GM19438 (cell line): ENCODE results near the gene CTRL.

Source experiments
- ATAC-seq: cut with Tn5 transposase; IDR thresholded peaks from one replicate; pipeline ENCODE4 v1.9.1; 2021; ENCODE audit warnings: low read depth; ENCODE audit not compliant: unreplicated experiment

Gene CTRL

DNA sequence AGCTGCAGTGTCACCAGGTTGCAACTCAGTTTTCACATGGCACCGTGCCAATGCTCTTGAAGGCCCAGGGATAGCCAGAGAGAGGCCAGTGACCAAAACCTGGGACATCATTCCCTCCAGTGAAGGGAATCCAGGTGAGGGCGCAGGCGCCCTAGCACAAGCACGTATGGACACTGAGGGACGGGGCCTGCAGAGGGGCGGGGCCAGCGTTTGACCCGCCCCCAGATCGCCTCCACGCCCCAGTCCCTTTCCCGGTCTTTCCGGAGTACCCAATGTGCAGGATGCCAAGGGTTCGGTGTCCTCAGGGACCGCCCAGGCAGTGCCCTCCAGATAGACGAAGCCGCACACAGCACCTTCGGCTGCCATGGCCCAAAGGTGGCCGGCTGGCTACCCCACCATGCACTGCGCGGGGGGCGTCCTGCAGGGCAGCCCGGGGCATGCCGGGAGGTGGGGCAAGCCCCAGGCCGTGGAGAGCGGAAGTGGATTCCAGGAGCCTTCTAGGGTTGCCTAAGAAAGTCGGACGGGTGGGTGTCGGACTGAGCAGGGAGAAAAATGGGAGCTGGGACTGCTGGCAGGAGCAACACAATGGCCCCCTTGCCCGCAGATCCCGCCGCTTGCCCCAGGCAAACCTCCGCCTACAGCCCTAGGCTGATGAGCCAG lies 32.1 kb upstream of the CTRL start:
- no peak for ATAC-seq

DNA sequence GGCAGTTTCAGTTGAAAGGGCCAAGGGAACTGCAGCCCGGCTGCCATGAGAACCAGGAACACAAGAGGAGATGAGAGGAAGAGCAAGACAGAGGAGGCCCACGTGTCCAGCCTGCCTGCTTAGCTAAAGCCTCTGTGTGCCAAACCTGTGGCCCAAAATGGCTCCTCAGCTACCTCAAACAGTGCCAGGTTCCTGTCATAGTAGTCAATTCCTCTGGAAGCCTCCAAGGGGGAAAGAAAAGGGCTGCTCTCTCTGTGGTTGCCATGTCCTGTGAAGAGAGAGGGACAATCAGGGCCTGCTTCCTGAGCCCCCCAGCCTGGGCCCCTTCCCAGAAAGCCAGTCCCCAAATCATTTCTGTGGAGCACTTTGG lies 31.6 kb upstream of the CTRL start:
- no peak for ATAC-seq

DNA sequence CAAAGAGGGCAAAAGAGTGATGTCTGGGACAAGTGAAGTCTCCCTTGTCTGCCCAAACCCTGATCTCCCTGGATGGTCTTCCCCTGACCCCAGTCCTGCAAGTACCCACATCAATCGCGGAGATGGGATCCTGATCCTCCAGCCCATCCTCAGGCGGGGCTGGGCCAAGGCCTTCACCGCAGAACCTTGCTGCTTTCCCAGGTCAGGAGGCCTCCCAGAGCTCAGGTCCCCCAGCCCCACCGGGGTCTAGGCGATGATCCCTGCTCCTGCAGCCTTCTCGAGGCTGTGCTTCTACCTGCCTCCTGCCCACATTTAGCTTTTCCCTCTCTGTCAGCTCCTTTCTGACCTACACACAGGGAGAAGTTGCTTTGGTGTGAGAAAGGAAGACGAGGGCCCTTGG lies 30.5 kb upstream of the CTRL start:
- ATAC-seq, result no peak

DNA sequence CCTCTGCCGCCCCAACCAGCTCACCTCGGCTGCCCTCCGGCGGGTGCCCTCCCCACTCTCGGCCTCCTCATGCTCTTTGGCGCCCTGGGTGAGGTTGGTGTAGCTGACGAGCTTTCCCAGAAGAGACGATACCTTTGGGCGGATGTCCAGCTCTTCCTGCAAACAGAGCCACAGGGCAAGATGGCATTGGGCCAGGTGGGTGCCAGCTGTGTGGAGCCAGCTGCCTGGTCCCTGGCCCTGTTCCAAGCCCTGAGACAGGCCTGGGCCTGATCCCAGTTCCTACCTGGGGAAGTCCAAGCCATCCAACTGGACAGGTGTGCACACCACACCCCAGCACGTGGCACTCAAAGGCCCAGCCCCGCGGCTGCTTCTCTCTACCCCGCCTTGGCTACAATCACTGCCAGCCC lies 29.9 kb upstream of the CTRL start:
- no peak for ATAC-seq

DNA sequence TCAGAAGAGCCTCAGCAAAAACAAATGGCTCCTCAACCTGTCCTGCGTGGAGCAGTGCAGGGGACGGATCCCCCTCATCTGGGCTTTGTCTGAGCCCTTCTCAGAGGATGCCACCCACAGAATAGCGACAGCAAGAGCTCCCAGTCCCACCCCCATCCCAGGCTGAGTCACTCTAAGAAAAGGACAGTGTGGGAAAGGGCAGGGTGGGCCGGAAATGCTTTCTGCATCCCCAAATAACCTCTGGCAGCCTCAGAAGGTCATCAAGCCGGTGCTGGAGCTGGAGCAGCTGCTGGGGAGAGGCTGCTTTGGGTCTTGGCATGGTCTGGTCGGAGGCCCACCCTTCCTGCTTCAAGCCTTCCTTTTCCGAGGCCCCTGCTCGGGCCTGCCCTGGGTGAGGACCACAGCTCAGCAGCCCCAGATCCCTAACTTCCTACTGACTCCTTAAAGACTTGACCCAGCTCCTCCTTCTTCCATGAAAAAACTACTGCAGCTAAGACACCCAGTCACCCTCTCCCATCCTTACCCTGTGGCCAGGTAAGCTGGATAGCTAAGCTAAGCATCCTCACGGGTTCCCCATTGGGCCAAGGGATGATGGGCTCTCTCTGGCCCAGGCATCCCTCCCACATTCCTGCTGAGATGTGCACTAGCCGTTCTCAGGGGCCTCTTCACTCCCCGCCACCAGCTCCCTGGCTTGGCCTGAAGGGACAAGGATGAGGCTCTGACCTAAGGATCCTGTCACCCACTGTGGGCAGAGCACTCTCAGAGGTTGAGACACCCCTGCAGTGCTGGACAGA lies 28.1 kb upstream of the CTRL start:
- ATAC-seq, result no peak

DNA sequence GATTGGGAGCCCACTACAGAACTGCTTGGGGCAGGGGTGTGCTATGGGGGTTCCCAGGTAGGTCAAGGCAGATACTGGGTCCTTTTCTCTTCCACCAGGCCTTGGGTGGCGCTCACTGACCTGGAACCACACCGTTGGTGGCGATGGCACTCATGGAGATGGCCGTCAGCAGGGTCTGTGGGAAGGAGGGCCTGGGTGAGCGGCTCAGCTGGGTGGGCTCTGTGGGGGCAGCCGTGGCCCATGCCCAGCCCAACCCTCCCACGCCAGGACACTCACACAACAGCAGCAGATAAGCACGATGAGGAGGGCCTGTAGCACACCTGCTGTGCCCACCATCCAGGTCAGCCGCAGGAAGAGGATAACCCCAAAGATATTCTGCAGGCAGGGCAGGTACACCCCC lies 26.0 kb upstream of the CTRL start:
- ATAC-seq, result no peak

DNA sequence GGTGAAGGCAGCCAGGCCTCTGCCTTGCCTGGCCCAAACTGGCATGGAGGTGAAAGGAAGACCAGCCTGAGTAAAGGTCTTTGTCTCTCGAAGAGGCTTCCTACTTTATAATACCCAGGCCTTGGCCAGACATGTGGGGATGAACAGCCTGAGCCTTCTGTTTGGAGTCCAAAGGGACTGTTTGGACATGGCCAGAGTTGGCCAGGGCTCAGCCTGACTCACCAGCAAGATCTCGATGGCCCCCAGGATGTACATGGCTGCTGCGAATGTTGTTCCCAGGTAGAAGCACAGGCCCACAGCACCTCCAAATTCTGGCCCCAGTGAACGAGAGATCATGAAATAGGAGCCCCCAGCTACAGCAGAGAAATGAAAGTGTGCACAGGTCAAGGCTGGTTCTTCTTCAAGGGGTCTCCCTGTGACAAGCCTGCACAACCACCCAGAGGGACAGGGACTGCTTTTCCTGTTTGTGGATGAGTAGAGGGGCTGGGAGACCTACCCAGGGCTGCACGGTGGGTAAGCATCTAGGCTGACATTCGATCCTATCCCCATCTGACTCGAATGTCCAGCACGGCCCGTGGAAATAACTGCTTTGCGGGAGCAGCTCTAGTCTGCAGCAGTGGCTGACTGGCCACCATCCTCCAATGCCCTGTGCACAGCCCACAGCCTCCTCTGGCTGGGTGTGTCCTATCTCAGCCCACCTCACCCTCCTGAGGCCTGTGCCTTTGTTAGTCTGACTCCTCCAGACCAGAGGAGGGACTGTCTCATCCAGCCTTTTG lies 22.9 kb upstream of the CTRL start:
- no peak for ATAC-seq

DNA sequence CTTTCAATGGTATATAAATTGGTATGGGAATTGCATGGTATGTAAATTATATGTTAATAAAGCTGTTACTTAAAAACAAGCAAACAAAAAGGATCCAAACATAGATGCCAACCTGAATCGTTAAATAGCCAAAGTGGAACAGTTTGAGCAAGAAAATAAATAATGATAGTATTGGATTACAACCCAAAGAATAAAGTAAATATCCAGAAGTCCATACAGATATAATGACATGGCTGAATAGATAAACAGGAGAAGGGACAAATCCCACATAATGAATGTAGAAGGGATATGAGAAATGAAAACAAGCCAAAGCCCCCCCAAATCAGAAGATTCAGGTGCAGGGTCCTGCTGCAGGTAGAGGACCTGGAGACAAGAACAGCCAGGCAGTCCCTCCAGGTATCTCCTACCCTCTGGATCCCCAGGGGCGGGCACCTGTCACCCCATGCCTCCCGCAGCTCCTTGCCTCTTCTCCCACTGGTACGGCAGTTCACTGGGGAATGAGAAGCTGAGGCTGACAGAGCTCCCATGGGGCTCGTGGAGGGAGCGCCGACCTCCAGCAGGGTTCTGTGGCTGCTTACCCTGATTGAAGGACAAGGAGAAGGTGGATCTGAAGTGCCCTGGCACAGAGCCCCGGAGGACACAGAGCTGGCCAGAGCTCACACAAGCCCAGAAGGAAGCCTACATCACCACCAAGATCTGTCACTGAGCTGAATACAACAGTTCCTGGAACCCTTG lies 22.1 kb upstream of the CTRL start:
- no peak for ATAC-seq

DNA sequence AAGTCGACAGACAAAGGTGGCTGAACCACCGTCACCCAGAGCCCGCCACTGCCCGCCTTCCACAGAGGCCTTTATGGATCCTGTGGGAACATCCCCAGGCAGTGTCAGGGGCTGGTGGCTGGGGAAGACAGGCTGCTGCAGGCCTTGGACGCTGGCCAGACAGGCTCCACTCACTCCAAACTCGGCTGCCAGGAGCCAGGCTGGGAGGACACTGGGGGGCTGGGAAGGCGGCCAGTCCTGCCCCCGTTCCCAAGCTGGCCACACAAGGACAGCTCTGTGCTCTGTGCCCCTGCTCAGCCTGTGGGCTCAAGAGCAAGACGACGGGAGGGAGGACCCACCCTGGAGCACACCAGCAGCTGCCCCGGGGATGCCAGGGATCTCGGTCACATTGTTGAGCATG lies 19.8 kb upstream of the CTRL start:
- no peak for ATAC-seq

DNA sequence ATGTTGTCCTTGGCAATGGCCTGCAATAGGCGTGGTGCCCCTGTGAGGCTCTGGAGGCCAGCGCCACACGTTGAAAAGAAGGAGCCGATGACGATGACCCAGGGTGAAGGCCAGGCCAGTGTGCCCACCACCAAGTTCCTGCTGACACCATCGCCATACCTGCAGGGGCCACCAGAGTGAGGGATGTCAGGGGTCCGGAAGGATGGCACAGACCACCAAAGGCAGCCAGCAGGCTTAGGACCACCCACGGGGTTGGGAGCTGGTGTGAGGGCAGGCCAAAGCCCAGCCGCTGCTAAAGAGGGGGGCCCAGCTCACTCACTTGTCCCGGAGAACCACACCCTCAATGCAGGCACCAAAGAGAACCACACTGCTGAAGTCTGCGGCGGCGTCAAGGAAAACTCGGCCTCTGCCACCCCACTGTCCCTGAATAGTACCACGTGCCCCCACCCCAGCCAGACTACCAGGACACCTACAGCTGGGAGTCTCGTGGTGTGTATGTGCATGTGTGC lies 18.7 kb upstream of the CTRL start:
- ATAC-seq, result no peak

DNA sequence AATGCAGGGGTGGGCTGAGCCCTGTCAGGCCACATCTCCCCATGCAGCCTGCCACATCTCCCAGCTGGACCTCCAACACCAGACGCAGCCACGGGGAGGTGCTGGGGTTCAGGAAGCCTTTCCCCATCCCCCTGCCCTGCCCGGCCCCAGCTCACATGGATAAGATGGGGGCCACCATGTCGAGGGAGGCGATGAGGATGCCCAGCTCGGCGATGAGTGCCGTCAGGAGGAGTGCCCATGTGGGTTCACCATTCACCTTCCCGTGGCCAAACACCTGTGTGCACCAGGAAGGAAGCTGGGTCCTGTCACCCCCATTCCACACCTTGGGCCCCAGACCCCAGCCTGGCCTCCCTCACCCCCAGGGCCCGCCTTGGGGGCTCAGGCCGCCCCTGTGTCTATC lies 18.0 kb upstream of the CTRL start:
- no peak for ATAC-seq

DNA sequence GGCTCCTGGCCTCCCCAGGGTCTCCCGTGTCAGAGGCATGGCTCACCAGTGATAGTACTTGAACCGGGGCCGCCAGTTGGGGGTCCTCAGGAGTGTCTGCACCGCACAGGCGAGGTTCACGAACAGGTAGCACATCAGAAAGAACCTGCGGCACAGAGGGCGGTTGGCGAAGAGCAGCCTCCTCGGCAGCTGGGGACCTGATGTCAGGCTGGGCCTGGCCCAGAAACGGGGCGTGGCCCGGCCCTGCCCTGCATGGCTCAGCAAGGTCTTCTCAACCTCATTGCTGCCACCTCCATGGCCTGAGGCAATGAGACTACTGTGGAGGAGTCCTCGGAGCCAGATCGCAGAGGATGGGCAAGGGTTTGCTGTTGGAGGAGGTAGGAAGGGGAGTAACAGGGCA lies 16.4 kb upstream of the CTRL start:
- ATAC-seq, result no peak

DNA sequence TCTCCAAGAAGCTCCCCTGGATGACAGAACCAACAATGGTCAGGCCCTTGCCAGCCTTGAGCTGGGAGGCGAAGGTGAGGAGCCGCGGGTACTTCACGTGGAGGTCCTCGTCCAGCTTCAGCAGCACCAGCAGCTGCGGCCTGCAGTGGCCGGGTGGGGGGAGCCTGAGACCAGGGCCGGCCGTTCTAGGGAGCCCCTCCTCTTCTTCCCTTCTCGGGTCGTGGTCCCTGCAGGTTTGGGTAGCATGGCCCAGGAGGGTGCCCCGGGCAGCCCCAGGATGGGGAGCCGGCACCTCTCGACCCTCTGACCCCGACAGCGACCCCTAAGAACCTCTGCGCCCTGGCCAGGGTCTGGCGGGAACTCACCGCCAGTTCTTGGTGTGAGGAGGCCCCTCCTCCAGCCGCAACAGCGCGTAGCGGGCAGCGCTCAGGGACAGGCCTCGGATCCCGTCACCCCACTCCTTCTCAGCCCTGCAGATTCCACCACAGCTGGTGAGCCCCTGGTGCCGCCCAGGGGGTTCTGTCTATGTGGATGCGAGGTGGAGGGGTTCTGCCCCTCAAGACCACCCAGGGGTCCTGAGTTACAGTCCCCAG lies 15.4 kb upstream of the CTRL start:
- ATAC-seq, result no peak

DNA sequence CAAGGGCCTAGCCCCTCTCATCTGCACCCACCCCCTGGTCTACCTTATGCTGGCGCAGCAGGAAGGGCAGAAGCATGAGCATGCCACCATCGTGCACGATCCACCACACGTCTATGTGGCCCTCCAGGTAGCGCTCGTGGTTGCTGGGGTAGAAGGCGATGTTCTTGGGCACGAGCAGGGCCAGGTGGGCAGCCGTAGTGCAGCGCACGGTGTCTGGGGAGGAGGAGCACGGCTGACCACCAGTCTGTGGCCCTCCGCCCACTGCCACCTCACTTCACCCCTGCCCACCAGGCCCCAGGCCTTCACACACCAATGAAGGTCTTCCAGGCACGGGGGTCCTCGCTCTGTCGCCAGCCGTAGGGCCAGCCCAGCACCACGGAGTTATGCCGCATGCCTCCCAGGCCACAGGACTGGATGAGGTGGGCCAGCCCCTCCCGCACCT lies 14.5 kb upstream of the CTRL start:
- no peak for ATAC-seq

DNA sequence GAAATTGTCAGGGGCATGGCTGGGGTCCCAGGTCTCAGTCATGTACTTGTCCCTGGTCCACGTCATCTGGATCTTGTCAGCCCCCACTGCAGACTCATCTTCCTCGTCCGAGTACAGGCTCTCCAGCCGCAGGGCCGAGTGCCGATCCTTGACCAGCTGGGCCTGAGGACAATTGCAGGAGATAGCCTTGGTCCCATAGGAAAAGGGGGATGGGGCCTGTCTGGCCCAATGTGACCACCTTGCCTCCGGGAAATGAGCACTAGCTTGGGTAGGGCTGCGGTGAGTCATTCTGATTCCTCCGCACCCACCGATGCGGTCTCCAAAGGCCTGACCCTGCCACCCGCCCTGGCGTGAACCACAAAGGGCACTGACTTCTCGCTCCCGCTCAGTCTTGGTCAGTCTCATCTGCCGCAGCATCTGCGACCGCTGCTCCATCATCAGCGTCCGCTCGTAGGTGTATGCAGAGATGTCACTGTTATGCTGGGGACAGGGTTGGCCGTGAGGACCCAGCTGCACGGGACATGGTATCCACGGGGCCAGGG lies 13.8 kb upstream of the CTRL start:
- no peak for ATAC-seq

DNA sequence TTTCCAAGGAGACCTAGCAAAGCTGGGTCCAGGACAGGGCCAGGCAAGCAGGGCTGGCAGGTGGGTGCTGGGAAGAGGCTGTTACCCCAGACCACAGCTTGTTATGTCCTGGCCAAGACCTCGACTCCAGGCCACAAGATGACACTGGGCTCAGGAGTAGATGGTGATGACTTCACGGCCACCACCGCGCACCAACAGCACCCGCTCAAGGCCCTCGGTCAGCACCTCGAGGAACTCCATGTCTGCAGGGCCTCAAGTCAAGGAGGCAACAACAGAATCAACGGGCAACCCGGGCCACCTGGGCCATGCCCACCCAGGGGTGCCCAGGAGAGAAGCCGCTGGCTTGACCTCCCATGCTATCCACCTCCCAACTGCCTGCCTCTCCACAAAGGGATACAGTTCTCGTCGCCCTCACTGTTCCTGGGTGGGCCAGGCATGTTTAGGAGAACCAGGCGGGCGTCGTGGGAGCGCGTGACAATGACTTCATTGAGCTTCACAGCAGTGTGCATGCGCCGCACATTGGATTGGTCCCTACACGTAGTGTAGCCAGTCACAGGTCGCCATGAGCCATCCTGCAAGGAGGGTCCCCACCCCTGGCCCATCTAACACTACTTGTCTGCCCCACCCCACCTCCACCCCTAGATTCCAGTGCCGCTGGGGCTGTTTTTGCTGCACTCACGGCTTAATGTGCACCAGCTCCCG lies 13.2 kb upstream of the CTRL start:
- no peak for ATAC-seq

DNA sequence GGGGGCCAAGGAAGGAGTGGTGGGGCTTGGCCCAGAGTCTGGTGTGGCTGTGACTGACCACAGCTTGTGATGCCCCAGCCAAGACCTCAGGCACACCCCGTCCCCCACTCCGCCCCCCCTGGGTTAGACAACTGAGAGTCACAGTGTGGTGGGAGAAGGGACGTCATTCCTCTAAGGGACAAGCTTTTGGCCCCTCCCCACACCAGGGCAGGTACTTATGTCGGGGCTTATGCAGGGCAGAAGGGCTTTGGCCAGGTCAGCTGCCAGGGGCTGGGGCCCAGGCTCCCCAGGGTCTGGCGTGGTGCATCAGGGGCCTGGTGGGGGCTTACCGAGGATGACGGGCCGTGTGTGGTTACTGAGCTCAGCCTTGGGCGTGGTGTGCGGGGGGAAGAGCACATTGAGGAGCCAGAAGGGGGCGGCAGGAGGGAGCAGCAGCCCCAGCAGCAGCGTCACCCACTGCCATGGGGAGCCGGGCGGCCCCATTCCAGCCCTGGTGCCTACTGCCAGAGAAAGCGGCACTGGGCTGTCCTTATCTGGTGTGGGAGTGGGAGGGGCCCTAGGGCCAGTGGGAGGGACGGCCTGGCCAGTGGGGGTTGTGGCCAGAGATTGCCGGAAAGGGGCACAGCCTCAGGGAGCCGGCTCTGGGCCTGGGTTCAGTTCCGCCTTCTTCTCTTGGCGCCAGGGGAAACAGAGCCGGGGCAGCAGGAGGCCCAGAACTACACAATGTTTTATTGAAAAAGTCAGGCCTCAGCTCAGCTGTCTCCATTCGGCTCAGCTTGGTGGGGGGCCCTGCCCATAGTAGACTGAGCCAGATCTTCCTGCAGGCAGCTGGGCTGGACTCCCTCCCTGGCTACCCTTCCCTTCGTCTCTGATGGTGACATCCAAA lies 12.2 kb upstream of the CTRL start, which contains the start of gene LCAT:
Gene LCAT, minus strand, starts transcription at position 502 of the 886 bp plus-strand sequence. Its CDS starts 19 bp downstream, at position 483.
- ATAC-seq, result no peak

DNA sequence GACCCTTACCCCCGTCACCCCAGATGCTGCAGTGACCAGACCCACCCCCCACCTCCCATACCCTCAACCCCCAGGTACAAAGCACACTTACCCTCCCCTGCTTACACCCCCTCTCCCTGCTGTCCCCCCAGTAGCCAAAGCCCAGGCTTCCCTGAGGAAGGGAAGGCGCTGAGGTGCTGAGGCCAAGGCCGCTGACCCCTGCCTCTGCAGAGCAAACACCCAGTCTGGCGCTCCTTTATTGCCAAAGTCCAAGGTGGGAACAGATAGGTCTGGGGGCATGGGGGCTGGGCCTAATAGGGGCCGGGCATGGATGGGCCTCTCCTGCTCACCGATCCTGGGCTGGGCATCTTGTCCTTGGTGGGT lies 11.6 kb upstream of the CTRL start:
- no peak for ATAC-seq
